Tibial artery (tissue), 4 donors: Measurements from ENCODE around the gene CHTF18.

Experiments
- DNase-seq, 2 donors: peaks; one replicate each; pipeline ENCODE4 v3.0.0-alpha.2; 2019
- H3K27ac ChIP-seq, 2 donors: fragments of 200-600 bp; sonication (generic) in 1 of 2; 1 replicate in 1 of 2; 2 replicates in 1 of 2; pipeline ENCODE4 v1.5.1; 2018 to 2019; ENCODE audit warnings: mild to moderate bottlenecking in 1 of 2
- H3K27me3 ChIP-seq, 2 donors: fragments of 200-600 bp; sonication (generic) in 1 of 2; one replicate each; pipeline versions ENCODE4 v1.5.1 to v1.6.0; 2016 to 2019
- H3K36me3 ChIP-seq, 3 donors: fragments of 200-600 bp; sonication (generic) in 2 of 3; one replicate each; pipeline ENCODE4 v1.5.1; 2016 to 2019; ENCODE audit warnings: mild to moderate bottlenecking in 2 of 3
- H3K4me1 ChIP-seq, 4 donors: fragments of 200-600 bp; sonication (generic) in 2 of 4; 1 replicate in 3 of 4; 2 replicates in 1 of 4; pipeline ENCODE4 v1.5.1; 2016 to 2019
- H3K4me3 ChIP-seq, 2 donors: fragments of 200-600 bp; sonication (generic) in 1 of 2; 1 replicate in 1 of 2; 2 replicates in 1 of 2; pipeline ENCODE4 v1.5.1; 2018 to 2019; ENCODE audit warnings: mild to moderate bottlenecking in 2 of 2
- H3K9me3 ChIP-seq, 3 donors: fragments of 200-600 bp; sonication (generic) in 1 of 3; one replicate each; pipeline ENCODE4 v1.5.1; 2016 to 2019
- intact Hi-C: fragments of 100-400 bp; cut with DNase I; formaldehyde crosslinking; loops from one replicate; pipeline ENCODE4 v1.15.0; 2023; ENCODE audit warnings: low total_unique reads
- TF ChIP-seq, protein P1 (sequence below), 2 experiments: fragments of 200-600 bp in 1 of 2; fragments of 450-650 bp in 1 of 2; IDR thresholded peaks; one replicate each; pipeline ENCODE4 v1.5.1; 2017 to 2019; ENCODE audit warnings: antibody characterized with exemption in 2 of 2, mild to moderate bottlenecking in 1 of 2, moderate library complexity in 1 of 2

The CHTF18 gene

DNA sequence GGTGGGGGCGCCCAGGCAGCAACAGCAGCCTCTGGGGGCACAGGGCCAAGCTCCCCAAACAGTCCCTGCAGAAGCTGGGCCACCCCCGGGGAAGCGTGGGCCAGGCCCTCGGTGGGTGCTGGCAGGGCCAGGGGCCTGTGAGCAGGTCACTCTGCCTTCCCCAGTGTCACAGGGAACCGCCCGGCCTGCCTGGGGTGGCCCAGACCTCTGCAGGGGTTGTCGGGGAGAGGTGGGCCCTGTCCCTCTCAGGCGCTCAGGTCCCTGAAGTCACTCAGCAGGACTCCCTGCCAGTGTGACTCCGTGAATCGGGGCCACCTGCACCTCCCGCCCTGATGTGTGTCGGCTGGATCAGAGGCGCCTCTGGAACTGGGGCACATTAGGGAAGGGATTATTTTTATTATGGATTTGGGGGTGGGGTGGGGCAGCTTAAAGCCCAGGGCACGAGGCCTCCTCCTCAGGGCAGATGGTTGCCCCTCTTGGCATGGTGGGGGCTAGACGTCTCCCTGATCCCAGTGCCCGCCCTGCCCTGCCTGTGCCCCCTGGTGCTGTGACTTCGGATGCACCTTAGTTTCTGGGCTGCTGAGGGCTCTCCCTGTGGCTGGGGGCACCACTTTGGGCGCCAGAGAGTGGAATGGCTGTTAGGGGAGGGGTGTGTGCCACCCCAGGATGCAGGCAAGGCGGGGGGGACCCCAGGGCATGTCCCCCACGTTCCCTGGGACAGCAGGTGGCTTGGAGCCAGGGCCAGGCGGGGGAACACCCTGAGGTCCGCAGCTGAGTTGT is 13.4 kb downstream of the CHTF18 start:
- peaks cover 0 to 7% (median 3%) of the 10 kb centered on the region in 4 donors for H3K4me1 ChIP-seq
- peaks cover 0 to 71% of the 10 kb centered on the region in 2 donors for H3K27me3 ChIP-seq
- no peak overlapping the region for H3K4me3 ChIP-seq
- TF ChIP-seq, protein P1, sequence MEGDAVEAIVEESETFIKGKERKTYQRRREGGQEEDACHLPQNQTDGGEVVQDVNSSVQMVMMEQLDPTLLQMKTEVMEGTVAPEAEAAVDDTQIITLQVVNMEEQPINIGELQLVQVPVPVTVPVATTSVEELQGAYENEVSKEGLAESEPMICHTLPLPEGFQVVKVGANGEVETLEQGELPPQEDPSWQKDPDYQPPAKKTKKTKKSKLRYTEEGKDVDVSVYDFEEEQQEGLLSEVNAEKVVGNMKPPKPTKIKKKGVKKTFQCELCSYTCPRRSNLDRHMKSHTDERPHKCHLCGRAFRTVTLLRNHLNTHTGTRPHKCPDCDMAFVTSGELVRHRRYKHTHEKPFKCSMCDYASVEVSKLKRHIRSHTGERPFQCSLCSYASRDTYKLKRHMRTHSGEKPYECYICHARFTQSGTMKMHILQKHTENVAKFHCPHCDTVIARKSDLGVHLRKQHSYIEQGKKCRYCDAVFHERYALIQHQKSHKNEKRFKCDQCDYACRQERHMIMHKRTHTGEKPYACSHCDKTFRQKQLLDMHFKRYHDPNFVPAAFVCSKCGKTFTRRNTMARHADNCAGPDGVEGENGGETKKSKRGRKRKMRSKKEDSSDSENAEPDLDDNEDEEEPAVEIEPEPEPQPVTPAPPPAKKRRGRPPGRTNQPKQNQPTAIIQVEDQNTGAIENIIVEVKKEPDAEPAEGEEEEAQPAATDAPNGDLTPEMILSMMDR (IDR thresholded peaks at IDR 0.05) = no peak
- no peaks in the 10 kb centered on the region for H3K36me3 ChIP-seq
- no peaks in the 10 kb centered on the region for H3K9me3 ChIP-seq
- intact Hi-C loops = no loop called here
- DNase-seq = no peak
- H3K27ac ChIP-seq = no peak overlapping the region

DNA sequence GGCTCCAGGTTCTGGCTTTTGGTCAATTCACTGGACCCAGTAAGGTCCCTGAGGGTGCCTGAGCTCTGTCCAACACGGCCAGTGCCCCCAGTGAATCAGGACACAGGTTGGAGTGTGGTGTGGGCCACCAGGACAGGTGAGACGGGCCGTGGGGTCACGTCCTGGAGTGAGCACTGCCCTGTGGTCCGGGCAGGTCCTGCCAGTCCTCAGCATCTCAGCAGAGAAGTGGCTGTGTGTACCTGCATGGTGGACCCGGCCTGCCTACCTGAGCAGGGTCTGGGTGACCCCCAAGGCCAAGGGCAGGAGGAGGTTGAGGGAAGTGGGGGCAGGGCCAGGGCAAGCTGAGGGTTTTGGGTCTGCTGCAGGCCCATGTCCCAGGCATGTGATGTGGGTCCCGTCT is 14.0 kb downstream of the CHTF18 start:
- intact Hi-C loops = no loop called here
- Histone ChIP-seq H3K27ac (no peak overlapping the region), H3K36me3 (no peaks in the 10 kb centered on the region), H3K4me3 (no peak overlapping the region), H3K4me1 (peaks cover 0 to 9% (median 4%) of the 10 kb centered on the region in 4 donors), H3K27me3 (peaks cover 0 to 64% of the 10 kb centered on the region in 2 donors), H3K9me3 (no peaks in the 10 kb centered on the region)
- no peak for DNase-seq
- TF ChIP-seq, protein P1 (IDR thresholded peaks at IDR 0.05) = no peak

DNA sequence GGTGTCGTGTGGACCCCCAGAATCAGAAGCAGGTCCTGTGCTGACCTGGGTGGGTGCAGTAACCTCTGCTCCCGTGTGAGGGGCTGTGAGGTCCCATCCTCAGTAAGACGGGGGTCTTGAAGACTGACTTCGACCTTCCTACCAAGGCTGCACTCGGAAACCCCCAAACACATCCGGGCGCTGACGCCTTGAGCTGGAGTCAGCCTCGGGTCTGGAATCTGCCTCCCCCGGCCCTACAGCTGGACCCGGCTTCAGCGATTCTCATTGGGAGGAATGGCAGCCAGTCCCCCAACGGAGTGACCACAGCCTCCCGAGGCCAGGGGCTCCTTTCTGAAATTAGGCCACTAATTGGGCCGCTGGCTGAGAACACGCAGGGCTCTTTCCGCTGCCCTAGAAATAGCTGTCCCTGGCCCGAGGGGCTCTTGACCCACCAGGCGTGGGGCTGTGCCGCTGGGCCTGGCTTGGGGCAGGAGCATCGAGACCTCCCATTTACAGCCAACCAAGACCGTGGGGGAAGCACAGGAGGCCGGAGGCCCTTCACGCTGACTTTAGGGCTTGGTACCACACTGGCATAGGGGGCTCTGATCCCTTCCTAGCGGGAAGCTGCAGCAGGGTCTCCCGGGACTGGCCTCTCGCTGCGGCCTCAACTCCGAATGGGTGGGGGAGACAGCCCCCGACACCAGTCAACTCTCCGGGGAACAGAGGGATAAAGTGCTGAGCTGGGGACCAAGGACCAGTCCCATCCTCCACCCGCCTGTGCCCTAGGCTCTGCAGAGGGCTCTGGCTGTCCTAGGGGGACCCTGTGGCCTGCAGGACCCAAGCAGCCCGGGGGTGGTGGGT is 14.7 kb downstream of the CHTF18 start:
- intact Hi-C loops = no loop called here
- H3K4me1 ChIP-seq = peaks cover 0 to 12% (median 6%) of the 10 kb centered on the region in 4 donors

DNA sequence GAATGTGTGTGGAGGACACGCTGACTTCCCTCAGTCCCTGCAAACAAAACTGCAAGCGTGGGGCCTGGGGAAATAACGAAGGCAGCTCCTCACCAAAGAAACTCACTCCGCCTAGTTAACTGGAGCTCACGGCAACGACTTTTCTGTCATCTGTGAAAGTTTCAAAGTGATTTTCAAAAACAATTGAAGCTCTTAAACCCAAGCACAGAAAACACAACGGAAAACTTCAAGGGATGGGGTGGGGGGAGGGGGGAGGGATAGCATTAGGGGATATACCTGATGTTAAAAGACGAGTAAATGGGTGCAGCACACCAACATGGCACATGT is 15.3 kb downstream of the CHTF18 start:
- Histone ChIP-seq H3K27me3 (peaks cover 0 to 52% of the 10 kb centered on the region in 2 donors), H3K36me3 (no peaks in the 10 kb centered on the region), H3K27ac (no peak overlapping the region), H3K4me3 (no peak overlapping the region), H3K9me3 (no peaks in the 10 kb centered on the region), H3K4me1 (peaks cover 0 to 17% (median 9%) of the 10 kb centered on the region in 4 donors)
- TF ChIP-seq, protein P1 (IDR thresholded peaks at IDR 0.05) = no peak
- intact Hi-C loops = no loop called here
- DNase-seq = no peak

More for the DNA sequence above, 14.7 kb downstream of the CHTF18 start:
- DNase-seq = no peak
- peaks cover 0 to 57% of the 10 kb centered on the region in 2 donors for H3K27me3 ChIP-seq
- TF ChIP-seq, protein P1 (IDR thresholded peaks at IDR 0.05) = no peak
- no peak overlapping the region for H3K4me3 ChIP-seq
- H3K27ac ChIP-seq = no peak overlapping the region
- no peaks in the 10 kb centered on the region for H3K9me3 ChIP-seq
- H3K36me3 ChIP-seq = no peaks in the 10 kb centered on the region

DNA sequence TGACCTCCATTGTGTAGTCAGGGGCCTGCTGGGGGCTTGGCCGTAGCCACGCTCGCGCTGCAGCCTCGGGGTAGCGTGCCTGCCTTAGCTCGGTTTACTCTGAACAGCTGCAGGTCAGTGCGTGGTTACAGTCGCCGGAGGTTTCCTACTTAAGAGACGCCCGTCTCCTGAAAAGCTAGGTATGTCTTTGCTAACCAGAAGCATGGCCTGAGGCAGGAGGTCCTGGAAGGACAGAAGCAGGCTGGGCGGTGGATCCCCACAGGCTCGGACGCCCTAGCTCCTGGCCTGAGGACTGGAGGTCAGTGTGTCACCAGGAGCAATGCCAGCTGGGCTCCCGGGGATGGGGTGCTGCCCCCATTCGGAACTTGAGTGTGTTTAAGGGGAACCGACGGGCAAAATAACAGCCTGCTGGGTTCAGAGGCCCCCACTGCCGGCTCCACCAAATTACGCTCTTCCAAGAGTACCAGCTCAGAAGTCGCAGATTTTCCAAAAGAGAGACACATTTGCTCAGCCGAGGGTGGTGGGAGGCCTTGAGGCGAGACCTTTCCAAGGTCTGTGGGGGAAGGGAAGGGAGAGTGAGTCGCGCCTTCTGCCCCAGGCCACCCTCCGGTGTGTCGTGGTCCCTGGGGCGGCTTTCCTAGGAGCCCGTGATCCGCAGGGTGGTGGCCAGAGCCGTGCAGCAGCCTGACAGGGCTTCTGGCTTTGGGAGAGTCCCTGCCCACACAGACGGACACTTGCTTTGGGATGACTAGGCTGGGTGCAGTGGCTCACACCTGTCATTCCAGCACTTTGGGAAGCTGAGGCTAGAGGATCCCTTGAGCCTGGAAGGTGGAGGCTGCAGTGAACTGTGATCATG is 16.0 kb downstream of the CHTF18 start:
- intact Hi-C loops = no loop called here
- Histone ChIP-seq H3K4me1 (peaks cover 0 to 18% (median 9%) of the 10 kb centered on the region in 4 donors), H3K27ac (no peak overlapping the region), H3K36me3 (no peaks in the 10 kb centered on the region), H3K9me3 (no peaks in the 10 kb centered on the region), H3K4me3 (no peak overlapping the region), H3K27me3 (peaks cover 0 to 47% of the 10 kb centered on the region in 2 donors)
- TF ChIP-seq, protein P1 (IDR thresholded peaks at IDR 0.05) = no peak
- DNase-seq = no peak
